Measurements from ENCODE around the gene COLGALT1.

COLGALT1 gene

DNA sequence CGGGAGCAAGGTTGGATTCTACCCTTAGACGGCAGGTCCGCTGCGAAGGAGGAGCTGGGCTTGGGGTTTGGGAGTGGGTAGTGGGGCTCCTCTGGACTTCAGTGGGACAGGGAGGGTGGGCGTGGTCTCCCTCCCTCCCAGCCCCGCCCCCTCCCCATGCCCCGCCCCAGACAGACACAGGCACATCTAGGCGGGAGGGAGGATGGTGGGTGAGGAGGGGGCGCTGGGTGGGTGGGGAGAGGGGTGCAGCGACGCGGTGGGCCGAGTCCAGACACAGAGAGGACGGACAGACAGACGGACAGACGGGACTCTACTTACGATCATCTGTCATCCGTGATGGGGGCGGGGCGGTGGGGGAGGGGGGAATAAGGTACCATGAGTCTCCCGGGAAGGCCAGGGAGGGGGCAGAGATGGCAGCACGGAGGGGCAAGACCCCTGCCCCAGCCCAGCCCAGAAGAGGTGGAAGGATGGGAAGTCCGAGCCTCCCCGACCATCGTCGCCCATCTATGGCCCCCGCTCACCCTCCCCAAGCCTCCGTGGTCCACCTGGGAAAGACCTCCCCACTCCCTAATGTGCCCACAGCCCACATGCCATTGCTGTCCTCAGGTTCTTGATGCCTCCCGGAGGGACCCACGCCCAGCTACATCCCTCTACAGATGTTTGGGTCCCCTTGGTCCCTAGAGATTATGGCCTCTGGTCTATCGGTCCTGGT is 67.9 kb downstream of the COLGALT1 start:
- no peak for DNase-seq (ENCODE audit: low read depth)

GRCh38 chr19:17624314-17624991 is 69.0 kb downstream of the COLGALT1 start:
- no peak for DNase-seq (ENCODE audit: low read depth)

DNA sequence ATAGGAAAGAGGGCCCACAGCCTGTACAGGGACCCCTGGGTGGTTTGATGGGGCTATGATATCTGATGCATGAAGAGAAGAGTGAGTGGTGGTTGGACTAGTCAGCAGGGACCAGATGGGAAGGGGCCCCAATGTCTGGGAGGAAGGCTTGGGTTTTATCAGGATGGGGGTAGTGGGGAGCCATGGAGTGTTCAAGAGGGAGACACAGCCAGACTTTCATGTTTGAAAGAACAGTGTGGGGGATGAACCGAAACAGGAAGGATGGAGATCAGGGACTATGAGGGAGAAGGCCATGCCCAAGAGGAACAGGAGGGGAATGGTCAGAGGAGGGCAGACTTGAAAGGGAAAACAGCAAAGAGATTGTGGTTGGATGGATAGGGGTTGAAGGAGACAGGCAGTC is 69.6 kb downstream of the COLGALT1 start:
- no peak for DNase-seq (ENCODE audit: low read depth)

- DNase-seq (ENCODE audit: low read depth), result no peak
Measured at GRCh38 chr19:17625980-17626379, 70.5 kb downstream of the COLGALT1 start.

GRCh38 chr19:17626456-17627015 is 71.1 kb downstream of the COLGALT1 start:
- no peak for DNase-seq (ENCODE audit: low read depth)

- DNase-seq (ENCODE audit: low read depth), result no peak
Measured at GRCh38 chr19:17627161-17627560, 71.7 kb downstream of the COLGALT1 start.

DNA sequence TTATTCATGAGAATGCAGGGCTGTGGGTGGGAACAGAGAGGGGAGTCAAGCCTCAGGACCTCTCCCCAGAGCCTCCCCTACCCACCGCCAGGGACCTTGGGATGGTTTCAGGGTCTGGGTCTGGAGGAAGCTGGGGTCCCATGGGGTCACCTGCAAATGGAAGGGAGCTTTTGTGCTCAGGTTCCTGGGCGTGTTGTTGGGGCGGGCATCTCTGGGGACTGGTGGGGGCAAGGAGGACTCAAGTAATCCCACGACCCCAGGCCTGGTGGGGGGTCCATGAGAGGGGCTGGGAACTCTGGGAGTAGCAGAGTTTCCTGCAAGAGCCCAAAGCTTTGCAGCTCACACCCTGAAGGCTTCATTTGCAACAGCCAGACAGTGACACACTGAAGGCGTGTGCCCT is 72.5 kb downstream of the COLGALT1 start:
- DNase-seq (ENCODE audit: low read depth), result no peak

- DNase-seq (ENCODE audit: low read depth), result no peak
Measured at GRCh38 chr19:17629760-17630159, 74.3 kb downstream of the COLGALT1 start.

- no peak for DNase-seq (ENCODE audit: low read depth)
Measured at GRCh38 chr19:17632577-17632976, 77.1 kb downstream of the COLGALT1 start.
